ENCODE data around the gene HMCN2. TPM values are rescaled to one million over a fixed set of nuclear protein-coding genes. Genes with fewer than 3 reads are reported as not detected.

HMCN2 gene
- total RNA-seq, 2 experiments from 2014 or later: not detected

GRCh38 chr9:130370226-130370625, 104.7 kb downstream of the HMCN2 start:
- H3K4me1 ChIP-seq (ENCODE audit: insufficient read depth, low read length, poor library complexity, severe bottlenecking): no peaks in the 10 kb centered on the region
- H2AFZ ChIP-seq (ENCODE audit: low read length): no peak overlapping the region
- no peak overlapping the region for H3K4me3 ChIP-seq (ENCODE audit: low read depth, low read length, poor library complexity, severe bottlenecking)
- no peak for DNase-seq (ENCODE audit: low spot score)
- no peak for TF ChIP-seq EZH2phosphoT487 (IDR thresholded peaks at IDR 0.05; ENCODE audit: borderline replicate concordance, low read depth, low read length)
- TF ChIP-seq CTCF (conservative IDR thresholded peaks at IDR 0.05; ENCODE audit: low read length): no peak
- no TSS peak for BruUV-seq (replicated peaks)
- H4K20me1 ChIP-seq (ENCODE audit: insufficient read depth, low read length): no peaks in the 10 kb centered on the region
- H3K9me3 ChIP-seq (ENCODE audit: low read length): no peaks in the 10 kb centered on the region
- H3K79me2 ChIP-seq (ENCODE audit: insufficient read depth, low read depth, low read length): no peaks in the 10 kb centered on the region
- POLR2A ChIA-PET: no interaction called here
- H3K9me2 ChIP-seq (ENCODE audit: insufficient read depth, low read length): no peaks in the 10 kb centered on the region
- no peaks in the 10 kb centered on the region for H3K36me3 ChIP-seq (ENCODE audit: insufficient read depth, low read length)
- CTCF ChIA-PET (ENCODE audit: unreplicated experiment): no interaction called here
- no peak overlapping the region for H3K27ac ChIP-seq (ENCODE audit: low read depth, low read length, poor library complexity, severe bottlenecking)
- intact Hi-C loops (cut with micrococcal nuclease; ENCODE audit: unreplicated experiment): no loop called here
- no peak overlapping the region for H3K4me2 ChIP-seq (ENCODE audit: low read length)

- no TSS peak for BruUV-seq (replicated peaks)
- no peaks in the 10 kb centered on the region for H3K9me3 ChIP-seq (ENCODE audit: low read length)
- H3K4me3 ChIP-seq (ENCODE audit: low read depth, low read length, poor library complexity, severe bottlenecking): no peak overlapping the region
- no peaks in the 10 kb centered on the region for H3K79me2 ChIP-seq (ENCODE audit: insufficient read depth, low read depth, low read length)
- no peaks in the 10 kb centered on the region for H3K36me3 ChIP-seq (ENCODE audit: insufficient read depth, low read length)
- no peaks in the 10 kb centered on the region for H3K9me2 ChIP-seq (ENCODE audit: insufficient read depth, low read length)
- H3K27ac ChIP-seq (ENCODE audit: low read depth, low read length, poor library complexity, severe bottlenecking): no peak overlapping the region
- TF ChIP-seq CTCF (conservative IDR thresholded peaks at IDR 0.05; ENCODE audit: low read length) (no peak), EZH2phosphoT487 (IDR thresholded peaks at IDR 0.05; ENCODE audit: borderline replicate concordance, low read depth, low read length) (no peak)
- H3K4me2 ChIP-seq (ENCODE audit: low read length): no peak overlapping the region
- H2AFZ ChIP-seq (ENCODE audit: low read length): no peak overlapping the region
- DNase-seq (ENCODE audit: low spot score): no peak
- POLR2A ChIA-PET: no interaction called here
- no peaks in the 10 kb centered on the region for H3K4me1 ChIP-seq (ENCODE audit: insufficient read depth, low read length, poor library complexity, severe bottlenecking)
- intact Hi-C loops (cut with micrococcal nuclease; ENCODE audit: unreplicated experiment): no loop called here
- H4K20me1 ChIP-seq (ENCODE audit: insufficient read depth, low read length): no peaks in the 10 kb centered on the region
- CTCF ChIA-PET (ENCODE audit: unreplicated experiment): no interaction called here
Measured at GRCh38 chr9:130371196-130371966, 105.8 kb downstream of the HMCN2 start.

GRCh38 chr9:130372057-130372456, 106.5 kb downstream of the HMCN2 start:
- CTCF ChIA-PET (ENCODE audit: unreplicated experiment): no interaction called here
- TF ChIP-seq CTCF (conservative IDR thresholded peaks at IDR 0.05; ENCODE audit: low read length): no peak
- TF ChIP-seq EZH2phosphoT487 (IDR thresholded peaks at IDR 0.05; ENCODE audit: borderline replicate concordance, low read depth, low read length): no peak
- no peaks in the 10 kb centered on the region for H3K79me2 ChIP-seq (ENCODE audit: insufficient read depth, low read depth, low read length)

More at GRCh38 chr9:130372057-130372456, 106.5 kb downstream of the HMCN2 start:
- Histone ChIP-seq H4K20me1 (ENCODE audit: insufficient read depth, low read length) (no peaks in the 10 kb centered on the region), H2AFZ (ENCODE audit: low read length) (no peak overlapping the region), H3K9me3 (ENCODE audit: low read length) (no peaks in the 10 kb centered on the region), H3K9me2 (ENCODE audit: insufficient read depth, low read length) (no peaks in the 10 kb centered on the region), H3K27ac (ENCODE audit: low read depth, low read length, poor library complexity, severe bottlenecking) (no peak overlapping the region), H3K4me1 (ENCODE audit: insufficient read depth, low read length, poor library complexity, severe bottlenecking) (no peaks in the 10 kb centered on the region), H3K4me3 (ENCODE audit: low read depth, low read length, poor library complexity, severe bottlenecking) (no peak overlapping the region), H3K36me3 (ENCODE audit: insufficient read depth, low read length) (no peaks in the 10 kb centered on the region), H3K4me2 (ENCODE audit: low read length) (no peak overlapping the region)
- intact Hi-C loops (cut with micrococcal nuclease; ENCODE audit: unreplicated experiment): no loop called here
- BruUV-seq (replicated peaks): no TSS peak
- POLR2A ChIA-PET: no interaction called here
- DNase-seq (ENCODE audit: low spot score): no peak

Data from OCI-LY7 (cell line).